ENCODE data around the gene VEZF1.
A peak's percentile ranks its signal among the peaks of the same experiment; 100 is the strongest.

The VEZF1 gene

DNA sequence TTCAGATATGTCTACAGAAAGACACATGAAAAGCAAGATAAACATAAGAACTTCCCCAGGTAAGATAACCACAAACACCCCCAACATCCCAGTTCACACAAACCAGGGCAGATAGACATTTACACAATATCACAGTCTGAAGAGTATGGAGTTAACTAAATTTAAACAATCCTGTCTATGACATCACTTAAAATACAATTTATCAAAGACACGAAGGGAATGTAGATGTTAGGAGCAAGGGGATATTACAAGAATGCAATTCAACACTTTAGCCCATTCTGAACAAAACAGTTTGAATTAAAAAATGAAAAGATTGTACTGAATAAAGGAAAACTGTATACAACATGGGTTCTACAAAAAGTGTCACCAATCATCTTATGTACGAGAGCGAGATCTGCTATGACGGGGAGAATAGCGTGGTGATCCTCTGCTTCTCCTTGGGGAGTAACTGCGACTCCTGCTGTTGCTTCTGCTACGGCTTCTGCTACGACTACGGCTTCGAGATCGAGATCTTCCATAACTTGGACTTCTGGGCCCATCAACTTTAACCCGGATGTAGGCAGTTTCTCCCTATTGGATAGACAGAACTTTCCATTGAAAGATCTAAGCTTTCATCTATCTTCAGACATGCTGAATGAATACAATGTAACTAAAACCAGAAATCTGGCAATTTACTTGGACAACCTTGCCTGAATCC is 17.1 kb upstream of the VEZF1 start:
- peak overlapping the region; percentile 98 for H3K4me3 Mint-ChIP-seq
- H3K27me3 Mint-ChIP-seq (ENCODE audit: low read depth): no peaks in the 10 kb centered on the region
- H3K27ac Mint-ChIP-seq: peak overlapping the region; percentile 65
- H3K4me1 Mint-ChIP-seq (ENCODE audit: low read depth): peaks cover 42% of the 10 kb centered on the region
- peaks cover 48% of the 10 kb centered on the region for H3K36me3 Mint-ChIP-seq (ENCODE audit: low read depth)
- H3K9me3 Mint-ChIP-seq: no peaks in the 10 kb centered on the region

GRCh38 chr17:58004060-58004459 is 16.0 kb upstream of the VEZF1 start:
- Mint-ChIP-seq H3K4me3 (no peak overlapping the region), H3K27me3 (ENCODE audit: low read depth) (no peaks in the 10 kb centered on the region), H3K4me1 (ENCODE audit: low read depth) (peaks cover 47% of the 10 kb centered on the region), H3K27ac (no peak overlapping the region), H3K9me3 (no peaks in the 10 kb centered on the region), H3K36me3 (ENCODE audit: low read depth) (peaks cover 52% of the 10 kb centered on the region)

DNA sequence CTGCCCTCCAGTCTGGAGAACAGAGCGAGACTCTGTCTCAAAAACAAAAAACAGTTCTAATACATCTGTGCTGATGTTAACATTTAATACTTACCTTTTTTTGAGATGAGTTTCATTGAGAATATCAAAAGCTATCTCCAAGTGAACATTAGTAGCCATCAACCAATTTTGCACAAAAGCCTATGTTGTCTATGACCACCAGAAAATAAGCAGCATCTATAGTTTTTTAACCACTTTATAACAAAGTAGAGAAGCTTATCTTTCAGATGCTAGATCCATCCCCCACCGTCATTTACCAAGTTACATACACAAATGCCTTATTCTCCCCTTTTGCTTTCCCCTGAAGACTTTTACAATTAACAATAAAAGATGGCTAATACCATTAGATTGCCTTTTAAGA is 14.9 kb upstream of the VEZF1 start:
- peaks cover 59% of the 10 kb centered on the region for H3K36me3 Mint-ChIP-seq (ENCODE audit: low read depth)
- peaks cover 51% of the 10 kb centered on the region for H3K4me1 Mint-ChIP-seq (ENCODE audit: low read depth)
- peak overlapping the region; percentile 53 for H3K4me3 Mint-ChIP-seq

GRCh38 chr17:58002154-58002948 is 14.3 kb upstream of the VEZF1 start:
- Mint-ChIP-seq H3K9me3 (no peaks in the 10 kb centered on the region), H3K27ac (no peak overlapping the region), H3K36me3 (ENCODE audit: low read depth) (peaks cover 60% of the 10 kb centered on the region), H3K27me3 (ENCODE audit: low read depth) (no peaks in the 10 kb centered on the region), H3K4me1 (ENCODE audit: low read depth) (peaks cover 49% of the 10 kb centered on the region), H3K4me3 (no peak overlapping the region)

More for the DNA sequence above, 14.9 kb upstream of the VEZF1 start:
- H3K9me3 Mint-ChIP-seq: no peaks in the 10 kb centered on the region
- H3K27me3 Mint-ChIP-seq (ENCODE audit: low read depth): no peaks in the 10 kb centered on the region
- no peak overlapping the region for H3K27ac Mint-ChIP-seq

- H3K27ac Mint-ChIP-seq: no peak overlapping the region
- H3K4me3 Mint-ChIP-seq: no peak overlapping the region
- peaks cover 51% of the 10 kb centered on the region for H3K4me1 Mint-ChIP-seq (ENCODE audit: low read depth)
- no peaks in the 10 kb centered on the region for H3K27me3 Mint-ChIP-seq (ENCODE audit: low read depth)
- no peaks in the 10 kb centered on the region for H3K9me3 Mint-ChIP-seq
- peaks cover 59% of the 10 kb centered on the region for H3K36me3 Mint-ChIP-seq (ENCODE audit: low read depth)
Measured at GRCh38 chr17:58001461-58002124, 13.5 kb upstream of the VEZF1 start.

- peaks cover 44% of the 10 kb centered on the region for H3K36me3 Mint-ChIP-seq (ENCODE audit: low read depth)
- peaks cover 45% of the 10 kb centered on the region for H3K4me1 Mint-ChIP-seq (ENCODE audit: low read depth)
- no peaks in the 10 kb centered on the region for H3K9me3 Mint-ChIP-seq
- H3K4me3 Mint-ChIP-seq: no peak overlapping the region
- no peaks in the 10 kb centered on the region for H3K27me3 Mint-ChIP-seq (ENCODE audit: low read depth)
- H3K27ac Mint-ChIP-seq: no peak overlapping the region
Measured at GRCh38 chr17:57999496-58000017, 11.5 kb upstream of the VEZF1 start.

- Mint-ChIP-seq H3K27me3 (ENCODE audit: low read depth) (no peaks in the 10 kb centered on the region), H3K4me1 (ENCODE audit: low read depth) (peaks cover 45% of the 10 kb centered on the region), H3K4me3 (no peak overlapping the region), H3K36me3 (ENCODE audit: low read depth) (peaks cover 44% of the 10 kb centered on the region), H3K27ac (no peak overlapping the region), H3K9me3 (no peaks in the 10 kb centered on the region)
Measured at GRCh38 chr17:57999010-57999495, 11.0 kb upstream of the VEZF1 start.

- no peaks in the 10 kb centered on the region for H3K27me3 Mint-ChIP-seq (ENCODE audit: low read depth)
- H3K4me1 Mint-ChIP-seq (ENCODE audit: low read depth): peaks cover 39% of the 10 kb centered on the region
- H3K4me3 Mint-ChIP-seq: no peak overlapping the region
- peaks cover 33% of the 10 kb centered on the region for H3K36me3 Mint-ChIP-seq (ENCODE audit: low read depth)
- H3K9me3 Mint-ChIP-seq: no peaks in the 10 kb centered on the region
- no peak overlapping the region for H3K27ac Mint-ChIP-seq
Measured at GRCh38 chr17:57997085-57997809, 9.2 kb upstream of the VEZF1 start.

DNA sequence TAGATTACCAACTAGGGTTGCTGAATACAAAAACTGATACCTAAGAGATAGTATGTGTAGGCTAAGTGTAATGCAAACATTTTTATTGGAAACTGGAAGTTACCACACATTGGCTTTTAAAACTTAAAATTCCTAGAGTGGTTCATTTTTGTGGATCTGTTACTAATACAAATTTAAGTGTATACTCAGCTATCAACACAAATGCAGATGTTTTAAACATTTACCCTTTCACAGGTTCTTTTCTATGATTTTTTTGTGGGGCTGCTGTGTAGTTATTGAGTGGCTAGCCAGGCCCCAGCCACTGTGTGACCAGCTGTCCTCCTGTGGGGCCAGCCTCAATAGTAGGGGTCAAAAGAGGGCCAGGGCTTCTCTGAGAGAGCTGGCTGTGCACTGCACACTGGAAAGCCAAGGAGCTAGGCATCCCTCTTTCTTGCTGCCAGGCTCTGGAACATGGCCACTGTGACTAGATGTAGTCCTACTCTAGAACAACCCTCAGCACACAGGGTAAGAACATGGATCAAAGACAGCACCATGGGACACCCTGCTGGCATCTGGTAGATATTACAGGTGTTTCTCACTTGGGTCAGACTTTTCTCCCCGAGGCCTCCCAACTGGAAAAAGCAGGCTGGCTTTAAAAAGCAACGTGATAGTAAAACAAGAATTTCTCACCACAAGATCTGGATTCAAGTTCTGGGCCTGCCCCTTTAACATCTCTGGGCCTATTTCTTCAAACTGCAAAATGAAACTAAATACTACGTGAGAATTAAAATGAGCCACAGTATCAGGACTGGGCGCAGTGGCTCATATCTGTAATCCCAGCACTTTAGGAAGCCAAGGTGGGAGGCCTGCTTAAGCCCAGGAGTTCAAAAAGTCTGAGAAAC is 7.3 kb upstream of the VEZF1 start:
- Mint-ChIP-seq H3K27me3 (ENCODE audit: low read depth) (no peaks in the 10 kb centered on the region), H3K36me3 (ENCODE audit: low read depth) (peaks cover 29% of the 10 kb centered on the region), H3K4me1 (ENCODE audit: low read depth) (peaks cover 32% of the 10 kb centered on the region), H3K4me3 (no peak overlapping the region), H3K27ac (peak overlapping the region; percentile 3), H3K9me3 (no peaks in the 10 kb centered on the region)

DNA sequence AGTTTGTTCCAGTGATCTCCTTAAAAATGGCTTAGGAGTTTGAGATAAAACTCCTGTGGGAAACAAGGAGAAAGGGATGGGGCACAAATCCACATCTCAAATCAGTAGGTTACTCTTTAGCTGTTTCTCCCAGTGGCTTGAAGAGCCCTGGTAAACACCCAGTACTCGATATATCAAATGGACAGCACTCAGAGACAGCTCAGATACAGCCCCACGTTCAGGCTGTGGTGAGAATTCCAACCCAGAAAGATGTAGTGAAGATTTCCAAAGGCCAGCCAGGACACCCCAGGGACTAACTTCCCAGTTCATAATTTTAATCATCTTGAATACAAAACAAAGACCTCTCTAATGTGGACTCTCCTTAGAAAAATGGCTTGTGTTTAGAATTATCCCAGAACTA is 6.4 kb upstream of the VEZF1 start:
- Mint-ChIP-seq H3K36me3 (ENCODE audit: low read depth) (peaks cover 27% of the 10 kb centered on the region), H3K27me3 (ENCODE audit: low read depth) (no peaks in the 10 kb centered on the region), H3K4me3 (no peak overlapping the region), H3K9me3 (no peaks in the 10 kb centered on the region), H3K27ac (no peak overlapping the region), H3K4me1 (ENCODE audit: low read depth) (peaks cover 34% of the 10 kb centered on the region)

- peak overlapping the region; percentile 37 for H3K27ac Mint-ChIP-seq
- H3K27me3 Mint-ChIP-seq (ENCODE audit: low read depth): no peaks in the 10 kb centered on the region
- no peak overlapping the region for H3K4me3 Mint-ChIP-seq
- no peaks in the 10 kb centered on the region for H3K9me3 Mint-ChIP-seq
- H3K36me3 Mint-ChIP-seq (ENCODE audit: low read depth): peaks cover 25% of the 10 kb centered on the region
- H3K4me1 Mint-ChIP-seq (ENCODE audit: low read depth): peaks cover 35% of the 10 kb centered on the region
Measured at GRCh38 chr17:57993471-57994365, 5.7 kb upstream of the VEZF1 start.

- no peak overlapping the region for H3K27ac Mint-ChIP-seq
- no peaks in the 10 kb centered on the region for H3K27me3 Mint-ChIP-seq (ENCODE audit: low read depth)
- H3K4me3 Mint-ChIP-seq: no peak overlapping the region
- peaks cover 15% of the 10 kb centered on the region for H3K36me3 Mint-ChIP-seq (ENCODE audit: low read depth)
- H3K4me1 Mint-ChIP-seq (ENCODE audit: low read depth): peaks cover 36% of the 10 kb centered on the region
- H3K9me3 Mint-ChIP-seq: no peaks in the 10 kb centered on the region
Measured at GRCh38 chr17:57991537-57991936, 3.5 kb upstream of the VEZF1 start.

Measured in T-helper 1 cell treated with Interleukin-12 subunit alpha and Interleukin-12 subunit beta and Interleukin-4 antibody, amounts not matched to agents 30 μg/mL and 1 μg/mL, for 36 hours (primary cell).